CD8-positive, alpha-beta memory T cell (primary cell): Measurements from ENCODE around the gene CFAP97D1. TPM values are rescaled to one million over a fixed set of nuclear protein-coding genes. Genes with fewer than 3 reads are reported as not detected.
A peak's percentile ranks its signal among the peaks of the same experiment; 100 is the strongest.

Source experiments
- CTCF ChIA-PET: fragments of 350-600 bp; sonication (Branson Sonifier 250); formaldehyde crosslinking; loops from one replicate; lab custom pipeline; 2021; ENCODE audit warnings: antibody characterized with exemption; lab: Charles Lee
- POLR2A ChIA-PET: fragments of 350-600 bp; sonication (Branson Sonifier 250); formaldehyde crosslinking; loops from one replicate; lab custom pipeline; 2021; ENCODE audit warnings: antibody characterized with exemption; lab: Charles Lee
- DNase-seq, 5 donors: peaks; one replicate each; pipeline versions ENCODE4 v3.0.0 to v3.0.0-alpha.2; 2020 to 2022; ENCODE audit warnings: mixed read lengths in 1 of 5
- H3K27ac ChIP-seq: one replicate; pipeline ENCODE4 v1.7.0; 2013; ENCODE audit warnings: low read depth, mild to moderate bottlenecking, low read length, moderate library complexity
- H3K27me3 ChIP-seq: 2 replicates; pipeline ENCODE4 v1.7.0; 2013; ENCODE audit warnings: low read length, mild to moderate bottlenecking; ENCODE audit not compliant: insufficient read depth, poor library complexity, severe bottlenecking
- H3K36me3 ChIP-seq: 2 replicates; pipeline ENCODE4 v1.7.0; 2013; ENCODE audit warnings: mild to moderate bottlenecking, low read length, moderate library complexity; ENCODE audit not compliant: insufficient read depth
- H3K4me1 ChIP-seq: 2 replicates; pipeline ENCODE4 v1.7.0; 2013; ENCODE audit warnings: mild to moderate bottlenecking, low read length, moderate library complexity; ENCODE audit not compliant: insufficient read depth
- H3K4me3 ChIP-seq: 2 replicates; pipeline ENCODE4 v1.7.0; 2013; ENCODE audit warnings: mild to moderate bottlenecking, low read length
- H3K9me3 ChIP-seq: 2 replicates; pipeline ENCODE4 v1.7.0; 2013; ENCODE audit warnings: mild to moderate bottlenecking, low read length
- H3K27ac Mint-ChIP-seq, 8 donors: one replicate each; pipeline ENCODE4 v1.8.0; 2020 to 2021; ENCODE audit warnings: mixed read lengths in 8 of 8, mild to moderate bottlenecking in 6 of 8, inconsistent platforms in 3 of 8, moderate library complexity in 3 of 8
- H3K27me3 Mint-ChIP-seq, 2 donors: one replicate each; pipeline ENCODE4 v1.8.0; 2020 to 2021; ENCODE audit warnings: mixed read lengths in 2 of 2, mild to moderate bottlenecking in 1 of 2, moderate library complexity in 1 of 2
- H3K36me3 Mint-ChIP-seq, 3 donors: one replicate each; pipeline ENCODE4 v1.8.0; 2020 to 2021; ENCODE audit warnings: mixed read lengths in 3 of 3, inconsistent platforms in 1 of 3, mild to moderate bottlenecking in 1 of 3
- H3K4me1 Mint-ChIP-seq, 3 donors: one replicate each; pipeline ENCODE4 v1.8.0; 2020 to 2021; ENCODE audit warnings: mixed read lengths in 3 of 3, inconsistent platforms in 1 of 3, mild to moderate bottlenecking in 1 of 3
- H3K4me3 Mint-ChIP-seq, 7 donors: one replicate each; pipeline ENCODE4 v1.8.0; 2020 to 2021; ENCODE audit warnings: mixed read lengths in 7 of 7, mild to moderate bottlenecking in 6 of 7, moderate library complexity in 4 of 7, inconsistent platforms in 2 of 7
- H3K9me3 Mint-ChIP-seq, 5 donors: one replicate each; pipeline ENCODE4 v1.8.0; 2020 to 2022; ENCODE audit warnings: mixed read lengths in 5 of 5, mild to moderate bottlenecking in 3 of 5, moderate library complexity in 2 of 5, inconsistent platforms in 1 of 5
- polyA plus RNA-seq: library from polyadenylated mRNA; unstranded; fragments of 300-500 nt; fragmentation: Illumina TruSeq; gene quantifications from one replicate; pipeline ENCODE4 v1.2.3, GENCODE V29; 2021
- total RNA-seq, 2 experiments: library from RNA; stranded (reverse); gene quantifications; one replicate each; pipeline ENCODE4 v1.2.3, GENCODE V29; 2021

Gene CFAP97D1
- total and polyA plus RNA-seq, 3 experiments from 2014 or later = not detected

DNA sequence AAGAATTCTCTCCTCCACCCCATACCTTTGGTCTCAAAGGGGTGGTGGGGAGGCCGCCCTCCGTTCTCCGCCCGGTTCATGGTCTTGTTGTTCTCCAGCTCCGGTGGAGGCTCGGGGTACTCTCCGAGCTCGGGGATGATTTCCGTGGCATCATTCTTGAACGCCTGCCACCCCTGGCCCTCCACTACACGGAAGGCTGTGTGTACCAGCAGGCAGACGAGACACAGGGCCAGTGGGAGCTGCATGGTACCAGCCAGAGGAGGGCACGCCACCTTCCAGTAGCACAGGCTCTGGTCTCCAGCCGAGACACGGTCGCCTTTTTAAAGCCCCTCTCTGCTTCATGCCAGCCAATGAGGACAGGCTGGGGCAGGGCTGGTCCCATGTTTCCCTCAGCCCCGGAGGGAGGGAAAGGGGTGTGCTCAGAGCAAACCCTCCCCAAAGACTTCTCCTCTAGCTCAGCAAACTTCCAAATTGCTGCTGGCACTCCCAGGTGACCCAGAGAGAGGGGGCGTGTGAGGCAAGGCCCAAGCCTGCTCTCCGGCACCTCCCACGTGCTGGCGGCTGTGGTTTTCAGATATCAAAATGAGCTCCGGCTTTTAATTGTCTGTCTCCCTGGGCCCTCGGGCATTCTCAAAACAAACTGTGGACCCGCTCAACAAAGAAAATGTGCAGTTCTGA lies 21.6 kb upstream of the CFAP97D1 start, which contains the start of gene SOST:
Gene SOST, minus strand, starts transcription at position 295 of the 678 bp plus-strand sequence. Its CDS starts 50 bp downstream, at position 245.
- no peak for DNase-seq
- Histone ChIP-seq H3K4me3 (no peak within 1 kb of the TSS), H3K9me3 (no peaks in the 10 kb centered on the region), H3K4me1 (no peaks in the 10 kb centered on the region), H3K36me3 (no peaks in the 10 kb centered on the region), H3K27me3 (peaks cover 6% of the 10 kb centered on the region), H3K27ac (no peak within 1 kb of the TSS)
- no peak within 1 kb of the TSS for H3K27ac Mint-ChIP-seq
- ChIA-PET POLR2A (no interaction called here), CTCF (interaction anchor here (1.2 to 13.1 kb wide), 4 partner anchors 8 to 69 kb away, joined by 3 to 335 read pairs (median 16); no protein-coding TSS in a partner anchor)
- peaks cover 15 to 46% of the 10 kb centered on the region in 2 donors for H3K27me3 Mint-ChIP-seq
- no peak within 1 kb of the TSS for H3K4me3 Mint-ChIP-seq
- peaks cover 0 to 5% (median 5%) of the 10 kb centered on the region in 3 donors for H3K4me1 Mint-ChIP-seq
- H3K36me3 Mint-ChIP-seq = no peaks in the 10 kb centered on the region
- H3K9me3 Mint-ChIP-seq = no peaks in the 10 kb centered on the region

DNA sequence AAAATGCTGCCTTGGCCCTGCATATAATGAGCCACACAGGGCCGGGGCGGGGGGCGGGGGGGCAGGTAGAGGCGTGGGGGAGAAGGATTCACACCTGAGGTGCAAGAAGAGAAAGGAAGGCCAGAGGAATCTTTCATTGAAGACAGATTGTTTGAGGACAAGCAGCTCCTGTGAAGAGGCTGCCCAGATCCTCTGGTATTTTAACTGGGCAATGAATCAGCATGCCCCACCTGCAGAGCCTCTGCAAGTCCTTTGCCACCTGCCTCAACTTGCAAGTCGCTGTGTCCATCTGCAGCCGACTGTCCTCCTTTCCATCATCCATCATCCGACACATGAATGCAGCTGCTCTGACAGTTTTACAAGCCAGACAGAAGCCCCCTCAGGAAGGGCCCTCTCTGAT lies 20.4 kb upstream of the CFAP97D1 start:
- DNase-seq = no peak
- Histone ChIP-seq H3K27me3 (peaks cover 1% of the 10 kb centered on the region), H3K27ac (no peak overlapping the region), H3K36me3 (no peaks in the 10 kb centered on the region), H3K4me3 (no peak overlapping the region), H3K9me3 (no peaks in the 10 kb centered on the region), H3K4me1 (no peaks in the 10 kb centered on the region)
- CTCF ChIA-PET = interaction anchor here (0.7 to 13.1 kb wide), 8 partner anchors 27 to 118 kb away, joined by 3 to 335 read pairs (median 5); no protein-coding TSS in a partner anchor
- no peaks in the 10 kb centered on the region for H3K9me3 Mint-ChIP-seq
- H3K4me1 Mint-ChIP-seq = peaks cover 0 to 5% (median 5%) of the 10 kb centered on the region in 3 donors
- no peaks in the 10 kb centered on the region for H3K36me3 Mint-ChIP-seq
- POLR2A ChIA-PET = no interaction called here
- peaks cover 15 to 39% of the 10 kb centered on the region in 2 donors for H3K27me3 Mint-ChIP-seq
- H3K4me3 Mint-ChIP-seq = no peak overlapping the region
- H3K27ac Mint-ChIP-seq = no peak overlapping the region

DNA sequence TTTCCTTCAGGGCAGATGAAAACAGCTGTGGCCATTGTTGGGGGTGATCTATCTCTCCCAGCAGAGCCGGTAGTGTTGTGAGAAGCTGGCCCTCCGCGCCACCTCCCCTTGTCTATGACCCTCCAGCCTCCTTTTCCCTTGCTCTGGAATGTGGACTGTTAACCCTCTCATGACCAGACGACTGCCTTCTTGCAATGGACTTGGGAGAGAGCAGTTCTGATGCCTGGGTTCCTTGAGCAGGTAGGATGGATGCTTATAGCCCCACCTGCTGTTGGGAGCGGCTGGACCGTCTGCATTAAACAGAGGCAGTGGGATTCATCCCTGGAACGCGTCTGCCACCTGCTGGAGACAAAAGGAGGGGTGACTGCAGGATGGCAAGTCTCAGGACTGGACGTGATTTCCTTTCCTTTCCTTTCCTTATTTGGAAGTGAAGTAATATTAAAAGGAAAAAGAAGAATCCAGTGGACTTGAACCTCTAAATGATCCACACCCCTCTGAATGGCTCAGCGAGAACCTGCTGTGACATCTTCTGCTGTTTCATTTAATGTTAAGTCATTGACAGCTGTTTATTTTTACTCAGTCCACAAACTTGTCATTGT lies 19.9 kb upstream of the CFAP97D1 start:
- no peak overlapping the region for H3K4me3 ChIP-seq
- ChIA-PET CTCF (interaction anchor here (0.7 to 13.1 kb wide), 13 partner anchors 9 to 183 kb away, joined by 3 to 335 read pairs (median 4); no protein-coding TSS in a partner anchor), POLR2A (no interaction called here)
- no peaks in the 10 kb centered on the region for H3K4me1 ChIP-seq
- peak overlapping the region in 1 of 8 donors; percentile 40 for H3K27ac Mint-ChIP-seq
- no peaks in the 10 kb centered on the region for H3K9me3 Mint-ChIP-seq
- H3K27me3 Mint-ChIP-seq = peaks cover 15 to 39% of the 10 kb centered on the region in 2 donors
- no peak overlapping the region for H3K27ac ChIP-seq
- no peaks in the 10 kb centered on the region for H3K36me3 Mint-ChIP-seq
- H3K27me3 ChIP-seq = no peaks in the 10 kb centered on the region
- peak; percentile 75 to 91 (median 79) for DNase-seq
- H3K36me3 ChIP-seq = no peaks in the 10 kb centered on the region
- peaks cover 0 to 5% (median 5%) of the 10 kb centered on the region in 3 donors for H3K4me1 Mint-ChIP-seq
- H3K9me3 ChIP-seq = no peaks in the 10 kb centered on the region
- no peak overlapping the region for H3K4me3 Mint-ChIP-seq

DNA sequence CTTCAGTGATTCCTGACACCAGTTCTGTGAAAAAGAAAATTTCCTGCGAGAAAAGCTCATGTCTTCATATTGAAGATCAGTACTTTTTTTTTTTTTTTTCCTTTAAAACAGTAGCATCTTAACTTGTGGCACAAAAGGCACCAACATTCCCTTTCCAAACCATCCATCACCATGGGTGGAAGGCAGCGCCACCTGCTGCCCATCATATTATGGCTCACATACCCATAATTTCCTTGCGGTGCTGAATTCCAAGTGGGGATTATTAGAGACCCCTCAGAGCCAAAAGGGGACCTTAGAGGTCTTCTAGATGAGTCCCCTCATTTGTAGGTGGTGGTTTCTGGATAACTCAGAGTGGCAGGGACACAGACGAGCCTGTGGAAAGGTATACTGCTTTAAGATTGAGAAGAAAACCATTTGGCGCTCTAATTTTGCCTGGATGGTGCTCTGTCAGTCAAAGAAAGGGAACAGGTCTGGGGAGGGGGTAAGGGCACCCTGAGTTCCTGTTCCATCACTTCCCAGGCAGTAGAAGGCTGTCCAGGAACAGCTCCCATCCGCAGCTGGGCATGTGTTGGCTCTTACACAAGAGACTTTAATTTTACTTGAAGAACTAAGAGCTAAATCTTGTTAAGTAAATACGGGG lies 13.7 kb upstream of the CFAP97D1 start:
- H3K36me3 ChIP-seq = no peaks in the 10 kb centered on the region
- H3K4me1 ChIP-seq = no peaks in the 10 kb centered on the region
- CTCF ChIA-PET = interaction anchor here (0.9 to 13.1 kb wide), 22 partner anchors 9 to 190 kb away, joined by 3 to 335 read pairs (median 4); partner anchors contain the start of genes CD300LG and DUSP3
- Mint-ChIP-seq H3K4me1 (no peaks in the 10 kb centered on the region), H3K27me3 (peaks cover 0 to 9% of the 10 kb centered on the region in 2 donors), H3K27ac (no peak overlapping the region), H3K36me3 (peaks cover 3 to 24% (median 10%) of the 10 kb centered on the region in 3 donors), H3K4me3 (no peak overlapping the region), H3K9me3 (no peaks in the 10 kb centered on the region)
- no peak overlapping the region for H3K27ac ChIP-seq
- no peaks in the 10 kb centered on the region for H3K27me3 ChIP-seq
- POLR2A ChIA-PET = no interaction called here
- peak in 3 of 5 donors; percentile 42 to 64 (median 45) for DNase-seq
- H3K4me3 ChIP-seq = no peak overlapping the region
- H3K9me3 ChIP-seq = no peaks in the 10 kb centered on the region

DNA sequence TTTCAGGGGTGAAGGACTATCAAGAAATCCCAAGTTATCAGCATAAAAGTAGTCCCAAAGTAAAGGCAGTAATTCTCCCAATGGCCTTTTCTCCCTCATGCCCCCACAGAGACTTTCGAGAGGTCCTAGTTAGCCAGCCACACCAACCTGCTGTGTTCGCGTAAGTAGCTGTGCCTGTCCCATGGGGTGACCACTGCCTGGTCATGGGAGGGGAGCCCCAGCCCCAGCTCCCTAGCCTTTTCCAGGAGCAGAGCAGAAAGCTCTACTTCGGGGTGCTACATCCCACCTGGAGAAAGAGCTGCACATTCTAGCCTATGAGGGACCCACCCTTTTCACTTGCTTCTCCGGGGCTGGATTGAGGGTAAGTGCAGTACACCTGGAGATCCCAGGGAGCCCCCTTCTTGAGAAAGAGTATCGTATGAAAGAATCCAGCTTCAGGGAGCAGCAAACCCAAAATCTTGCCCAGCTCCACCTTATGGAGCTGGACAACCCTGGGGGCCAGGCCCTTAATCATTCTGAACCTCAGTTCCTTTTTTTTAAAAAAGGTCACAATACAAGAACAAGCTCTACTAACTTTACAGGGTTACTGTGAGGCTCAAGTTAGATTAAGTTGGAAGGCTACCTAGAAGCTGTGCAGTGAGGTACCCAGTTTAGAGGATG lies 13.1 kb upstream of the CFAP97D1 start:
- Mint-ChIP-seq H3K4me3 (no peak overlapping the region), H3K27me3 (peaks cover 0 to 8% of the 10 kb centered on the region in 2 donors), H3K27ac (no peak overlapping the region), H3K4me1 (no peaks in the 10 kb centered on the region), H3K9me3 (no peaks in the 10 kb centered on the region), H3K36me3 (peaks cover 3 to 27% (median 13%) of the 10 kb centered on the region in 3 donors)
- POLR2A ChIA-PET = no interaction called here
- no peaks in the 10 kb centered on the region for H3K27me3 ChIP-seq
- no peaks in the 10 kb centered on the region for H3K9me3 ChIP-seq
- H3K4me3 ChIP-seq = no peak overlapping the region
- no peak for DNase-seq
- no peaks in the 10 kb centered on the region for H3K4me1 ChIP-seq
- no peak overlapping the region for H3K27ac ChIP-seq
- CTCF ChIA-PET = interaction anchor here (0.8 to 13.1 kb wide), 17 partner anchors 9 to 191 kb away, joined by 3 to 335 read pairs (median 5); partner anchors contain the start of gene CD300LG
- H3K36me3 ChIP-seq = no peaks in the 10 kb centered on the region

DNA sequence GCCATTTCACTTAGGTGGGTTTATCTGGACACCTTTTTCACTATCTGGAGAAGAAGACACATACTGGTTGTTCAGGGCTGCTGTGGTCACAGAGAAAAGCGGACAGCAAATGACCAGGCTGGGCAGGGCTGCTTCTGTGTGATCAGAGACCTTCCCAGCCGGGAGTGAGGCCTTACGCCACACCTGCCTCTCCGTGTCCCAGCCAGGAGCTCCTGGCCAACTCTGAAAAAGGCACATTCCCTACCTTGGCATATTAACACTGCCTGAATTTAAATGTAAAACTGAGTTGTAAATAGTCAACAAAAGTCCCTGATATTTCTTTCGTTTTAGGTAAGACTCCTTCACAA lies 12.5 kb upstream of the CFAP97D1 start:
- H3K27me3 Mint-ChIP-seq = peaks cover 0 to 5% of the 10 kb centered on the region in 2 donors
- POLR2A ChIA-PET = no interaction called here
- Histone ChIP-seq H3K4me3 (no peak overlapping the region), H3K27ac (no peak overlapping the region), H3K4me1 (no peaks in the 10 kb centered on the region), H3K36me3 (no peaks in the 10 kb centered on the region), H3K27me3 (no peaks in the 10 kb centered on the region), H3K9me3 (no peaks in the 10 kb centered on the region)
- H3K36me3 Mint-ChIP-seq = peaks cover 3 to 32% (median 17%) of the 10 kb centered on the region in 3 donors
- DNase-seq = no peak
- no peak overlapping the region for H3K27ac Mint-ChIP-seq
- H3K4me1 Mint-ChIP-seq = peaks cover 0 to 2% (median 0%) of the 10 kb centered on the region in 3 donors
- no peaks in the 10 kb centered on the region for H3K9me3 Mint-ChIP-seq
- H3K4me3 Mint-ChIP-seq = no peak overlapping the region
- CTCF ChIA-PET = interaction anchor here (0.8 to 13.1 kb wide), 11 partner anchors 8 to 191 kb away, joined by 3 to 335 read pairs (median 5); partner anchors contain the start of gene CD300LG

DNA sequence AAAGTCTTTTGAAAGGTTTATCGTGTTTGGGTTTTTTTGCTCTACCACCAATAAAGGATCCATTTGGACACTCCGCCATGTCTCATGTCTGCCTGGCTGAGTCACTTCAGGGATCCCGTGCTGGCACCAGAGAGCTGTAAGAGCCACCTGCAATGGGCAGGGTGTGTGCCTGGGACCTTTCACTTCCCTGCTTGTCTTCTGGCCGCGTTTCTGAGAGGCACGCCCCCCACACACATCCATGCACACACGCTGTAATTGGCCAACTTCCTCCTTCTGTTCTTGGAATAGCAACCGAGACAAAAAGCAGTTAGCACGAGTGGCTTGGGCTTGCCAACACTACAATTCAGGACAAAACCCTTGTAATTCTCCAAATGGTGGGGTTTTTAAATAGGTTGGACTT lies 11.9 kb upstream of the CFAP97D1 start:
- Mint-ChIP-seq H3K27me3 (peaks cover 0 to 5% of the 10 kb centered on the region in 2 donors), H3K36me3 (peaks cover 3 to 39% (median 19%) of the 10 kb centered on the region in 3 donors), H3K27ac (no peak overlapping the region), H3K4me1 (peaks cover 0 to 9% (median 0%) of the 10 kb centered on the region in 3 donors), H3K9me3 (no peaks in the 10 kb centered on the region), H3K4me3 (no peak overlapping the region)
- no peak for DNase-seq
- Histone ChIP-seq H3K9me3 (no peaks in the 10 kb centered on the region), H3K27me3 (no peaks in the 10 kb centered on the region), H3K4me1 (no peaks in the 10 kb centered on the region), H3K4me3 (no peak overlapping the region), H3K27ac (no peak overlapping the region), H3K36me3 (no peaks in the 10 kb centered on the region)
- POLR2A ChIA-PET = no interaction called here
- CTCF ChIA-PET = interaction anchor here (2.1 to 13.1 kb wide), 4 partner anchors 12 to 192 kb away, joined by 7 to 335 read pairs (median 22); no protein-coding TSS in a partner anchor
